ENCODE results near the gene HOXA1.

The HOXA1 gene

GRCh38 chr7:27104341-27105058 lies 8.7 kb upstream of the HOXA1 start:
- TF ChIP-seq, protein P1, sequence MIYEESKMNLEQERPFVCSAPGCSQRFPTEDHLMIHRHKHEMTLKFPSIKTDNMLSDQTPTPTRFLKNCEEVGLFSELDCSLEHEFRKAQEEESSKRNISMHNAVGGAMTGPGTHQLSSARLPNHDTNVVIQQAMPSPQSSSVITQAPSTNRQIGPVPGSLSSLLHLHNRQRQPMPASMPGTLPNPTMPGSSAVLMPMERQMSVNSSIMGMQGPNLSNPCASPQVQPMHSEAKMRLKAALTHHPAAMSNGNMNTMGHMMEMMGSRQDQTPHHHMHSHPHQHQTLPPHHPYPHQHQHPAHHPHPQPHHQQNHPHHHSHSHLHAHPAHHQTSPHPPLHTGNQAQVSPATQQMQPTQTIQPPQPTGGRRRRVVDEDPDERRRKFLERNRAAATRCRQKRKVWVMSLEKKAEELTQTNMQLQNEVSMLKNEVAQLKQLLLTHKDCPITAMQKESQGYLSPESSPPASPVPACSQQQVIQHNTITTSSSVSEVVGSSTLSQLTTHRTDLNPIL (CRISPR knock-in tag; IDR thresholded peaks at IDR 0.05; ENCODE audit: low read depth): no peak
- TF ChIP-seq, protein P2, sequence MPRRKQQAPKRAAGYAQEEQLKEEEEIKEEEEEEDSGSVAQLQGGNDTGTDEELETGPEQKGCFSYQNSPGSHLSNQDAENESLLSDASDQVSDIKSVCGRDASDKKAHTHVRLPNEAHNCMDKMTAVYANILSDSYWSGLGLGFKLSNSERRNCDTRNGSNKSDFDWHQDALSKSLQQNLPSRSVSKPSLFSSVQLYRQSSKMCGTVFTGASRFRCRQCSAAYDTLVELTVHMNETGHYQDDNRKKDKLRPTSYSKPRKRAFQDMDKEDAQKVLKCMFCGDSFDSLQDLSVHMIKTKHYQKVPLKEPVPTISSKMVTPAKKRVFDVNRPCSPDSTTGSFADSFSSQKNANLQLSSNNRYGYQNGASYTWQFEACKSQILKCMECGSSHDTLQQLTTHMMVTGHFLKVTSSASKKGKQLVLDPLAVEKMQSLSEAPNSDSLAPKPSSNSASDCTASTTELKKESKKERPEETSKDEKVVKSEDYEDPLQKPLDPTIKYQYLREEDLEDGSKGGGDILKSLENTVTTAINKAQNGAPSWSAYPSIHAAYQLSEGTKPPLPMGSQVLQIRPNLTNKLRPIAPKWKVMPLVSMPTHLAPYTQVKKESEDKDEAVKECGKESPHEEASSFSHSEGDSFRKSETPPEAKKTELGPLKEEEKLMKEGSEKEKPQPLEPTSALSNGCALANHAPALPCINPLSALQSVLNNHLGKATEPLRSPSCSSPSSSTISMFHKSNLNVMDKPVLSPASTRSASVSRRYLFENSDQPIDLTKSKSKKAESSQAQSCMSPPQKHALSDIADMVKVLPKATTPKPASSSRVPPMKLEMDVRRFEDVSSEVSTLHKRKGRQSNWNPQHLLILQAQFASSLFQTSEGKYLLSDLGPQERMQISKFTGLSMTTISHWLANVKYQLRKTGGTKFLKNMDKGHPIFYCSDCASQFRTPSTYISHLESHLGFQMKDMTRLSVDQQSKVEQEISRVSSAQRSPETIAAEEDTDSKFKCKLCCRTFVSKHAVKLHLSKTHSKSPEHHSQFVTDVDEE (CRISPR knock-in tag; IDR thresholded peaks at IDR 0.05): no peak
- TF ChIP-seq, protein P3, sequence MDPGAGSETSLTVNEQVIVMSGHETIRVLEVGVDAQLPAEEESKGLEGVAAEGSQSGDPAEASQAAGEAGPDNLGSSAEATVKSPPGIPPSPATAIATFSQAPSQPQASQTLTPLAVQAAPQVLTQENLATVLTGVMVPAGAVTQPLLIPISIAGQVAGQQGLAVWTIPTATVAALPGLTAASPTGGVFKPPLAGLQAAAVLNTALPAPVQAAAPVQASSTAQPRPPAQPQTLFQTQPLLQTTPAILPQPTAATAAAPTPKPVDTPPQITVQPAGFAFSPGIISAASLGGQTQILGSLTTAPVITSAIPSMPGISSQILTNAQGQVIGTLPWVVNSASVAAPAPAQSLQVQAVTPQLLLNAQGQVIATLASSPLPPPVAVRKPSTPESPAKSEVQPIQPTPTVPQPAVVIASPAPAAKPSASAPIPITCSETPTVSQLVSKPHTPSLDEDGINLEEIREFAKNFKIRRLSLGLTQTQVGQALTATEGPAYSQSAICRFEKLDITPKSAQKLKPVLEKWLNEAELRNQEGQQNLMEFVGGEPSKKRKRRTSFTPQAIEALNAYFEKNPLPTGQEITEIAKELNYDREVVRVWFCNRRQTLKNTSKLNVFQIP (CRISPR knock-in tag; IDR thresholded peaks at IDR 0.05; ENCODE audit: borderline replicate concordance, low read depth): no peak
- no peak for TF ChIP-seq ARNTL (CRISPR knock-in tag; IDR thresholded peaks at IDR 0.05; ENCODE audit: borderline replicate concordance, low read depth)
- TF ChIP-seq ZNF8 (CRISPR knock-in tag; IDR thresholded peaks at IDR 0.05): no peak
- TF ChIP-seq TCF4 (CRISPR knock-in tag; IDR thresholded peaks at IDR 0.05; ENCODE audit: borderline replicate concordance): no peak
- TF ChIP-seq SNAI2 (CRISPR knock-in tag; IDR thresholded peaks at IDR 0.05): no peak
- no peak for TF ChIP-seq PPARA (CRISPR knock-in tag; IDR thresholded peaks at IDR 0.05; ENCODE audit: borderline replicate concordance)
- no peak for TF ChIP-seq ISL1 (CRISPR knock-in tag; IDR thresholded peaks at IDR 0.05)
- TF ChIP-seq ZFP30 (CRISPR knock-in tag; IDR thresholded peaks at IDR 0.05): no peak
- no peak for TF ChIP-seq BACH2 (CRISPR knock-in tag; IDR thresholded peaks at IDR 0.05; ENCODE audit: borderline replicate concordance)
- no peak for TF ChIP-seq ZFP3 (CRISPR knock-in tag; IDR thresholded peaks at IDR 0.05)
- TF ChIP-seq GLIS3 (CRISPR knock-in tag; IDR thresholded peaks at IDR 0.05): no peak
- TF ChIP-seq PATZ1 (CRISPR knock-in tag; IDR thresholded peaks at IDR 0.05; ENCODE audit: borderline replicate concordance): no peak
- TF ChIP-seq ESRRG (CRISPR knock-in tag; IDR thresholded peaks at IDR 0.05): no peak
- no peak for TF ChIP-seq RARB (CRISPR knock-in tag; IDR thresholded peaks at IDR 0.05)
- TF ChIP-seq ZC3H10 (CRISPR knock-in tag; IDR thresholded peaks at IDR 0.05): no peak
- no peak for TF ChIP-seq OSR1 (CRISPR knock-in tag; IDR thresholded peaks at IDR 0.05)
- no peak for TF ChIP-seq ZNF70 (CRISPR knock-in tag; IDR thresholded peaks at IDR 0.05)
- TF ChIP-seq CSDC2 (CRISPR knock-in tag; IDR thresholded peaks at IDR 0.05): no peak
- no peak for ATAC-seq

- TF ChIP-seq, protein P2 (CRISPR knock-in tag; IDR thresholded peaks at IDR 0.05): no peak
These were observed 7.9 kb upstream of the HOXA1 start for GRCh38 chr7:27103489-27104226.

More at GRCh38 chr7:27103489-27104226, 7.9 kb upstream of the HOXA1 start:
- no peak for ATAC-seq
